A549 treated with AZD2906 at 1 μM for 4 hours (cell line): ENCODE results near the gene TRIM29. TPM values are rescaled to one million over a fixed set of nuclear protein-coding genes. Genes with fewer than 3 reads are reported as not detected.

Experiments used
- total RNA-seq: library from RNA; stranded (reverse); fragments of 200-300 nt; extraction: Qiagen RNA extraction; gene quantifications from 5 replicates; pipeline ENCODE4 v1.2.3, GENCODE V29; 2022

TRIM29 gene, protein sequence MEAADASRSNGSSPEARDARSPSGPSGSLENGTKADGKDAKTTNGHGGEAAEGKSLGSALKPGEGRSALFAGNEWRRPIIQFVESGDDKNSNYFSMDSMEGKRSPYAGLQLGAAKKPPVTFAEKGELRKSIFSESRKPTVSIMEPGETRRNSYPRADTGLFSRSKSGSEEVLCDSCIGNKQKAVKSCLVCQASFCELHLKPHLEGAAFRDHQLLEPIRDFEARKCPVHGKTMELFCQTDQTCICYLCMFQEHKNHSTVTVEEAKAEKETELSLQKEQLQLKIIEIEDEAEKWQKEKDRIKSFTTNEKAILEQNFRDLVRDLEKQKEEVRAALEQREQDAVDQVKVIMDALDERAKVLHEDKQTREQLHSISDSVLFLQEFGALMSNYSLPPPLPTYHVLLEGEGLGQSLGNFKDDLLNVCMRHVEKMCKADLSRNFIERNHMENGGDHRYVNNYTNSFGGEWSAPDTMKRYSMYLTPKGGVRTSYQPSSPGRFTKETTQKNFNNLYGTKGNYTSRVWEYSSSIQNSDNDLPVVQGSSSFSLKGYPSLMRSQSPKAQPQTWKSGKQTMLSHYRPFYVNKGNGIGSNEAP
- 20.8 to 26.8 TPM (median 26.3 TPM) in 5 replicates for total RNA-seq

DNA sequence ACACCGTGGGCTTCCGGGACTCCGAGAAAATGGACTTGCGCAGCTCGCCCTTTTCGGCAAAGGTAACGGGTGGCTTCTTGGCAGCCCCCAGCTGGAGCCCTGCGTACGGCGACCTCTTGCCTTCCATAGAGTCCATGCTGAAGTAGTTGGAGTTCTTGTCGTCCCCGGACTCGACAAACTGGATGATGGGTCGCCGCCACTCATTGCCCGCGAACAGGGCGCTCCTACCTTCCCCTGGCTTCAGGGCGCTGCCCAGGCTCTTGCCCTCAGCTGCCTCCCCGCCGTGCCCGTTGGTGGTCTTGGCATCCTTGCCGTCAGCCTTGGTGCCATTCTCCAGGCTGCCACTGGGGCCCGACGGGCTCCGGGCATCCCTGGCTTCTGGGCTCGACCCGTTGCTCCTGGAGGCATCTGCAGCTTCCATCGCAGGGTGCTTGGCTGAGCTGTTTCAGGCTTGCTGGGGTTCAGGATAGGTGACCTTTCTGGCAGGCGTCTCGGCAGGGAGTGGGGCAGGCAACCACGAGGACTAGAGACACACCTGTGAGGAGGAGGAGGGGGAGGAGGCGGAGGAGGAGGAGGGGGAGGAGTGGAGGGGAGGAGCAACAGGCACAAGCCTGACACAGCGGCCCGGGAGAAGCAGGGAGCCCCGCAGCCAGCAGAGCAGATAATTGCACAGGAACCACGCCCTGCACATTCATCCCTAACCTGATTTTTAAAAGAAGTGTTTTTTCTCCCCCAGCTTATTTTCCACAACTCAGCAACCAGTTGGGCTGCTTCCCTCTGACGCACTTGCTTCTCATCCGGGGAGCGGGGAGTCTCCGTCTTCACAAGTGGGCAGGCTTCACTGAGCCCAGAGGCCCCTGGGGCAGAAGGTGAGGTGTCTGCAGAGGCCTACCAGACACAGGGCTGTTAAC lies at the start of gene TRIM29:
TRIM29 (minus strand) TSS at position 503 of the 911 bp plus-strand sequence; CDS start at position 421, 82 bp downstream.

Other genes with a start within 250 kb of the TRIM29 start
- gene OAF, start 72.9 kb upstream of the TRIM29 start, total RNA-seq, result 7.6 to 11.7 TPM (median 11.0 TPM) in 5 replicates
- 0.05 TPM in 1 of 5 replicates, not detected in the others for gene POU2F3, start 102.0 kb upstream of the TRIM29 start, total RNA-seq
- gene TLCD5, start 187.2 kb upstream of the TRIM29 start, total RNA-seq, result 5.3 to 7.8 TPM (median 7.2 TPM) in 5 replicates
- 11.0 to 16.6 TPM (median 14.2 TPM) in 5 replicates for gene ARHGEF12, start 198.3 kb upstream of the TRIM29 start, total RNA-seq